Motor neuron (in vitro differentiated cells): ENCODE results near the gene LCNL1. TPM values are rescaled to one million over a fixed set of nuclear protein-coding genes. Genes with fewer than 3 reads are reported as not detected.

Source experiments
- ATAC-seq, 8 experiments: fragments of 200-7000 bp; cut with Tn5 transposase; replicated peaks in 6 of 8; 2 replicates each; pipeline ENCODE4 v1.8.0; 2021; ENCODE audit warnings: mild to moderate bottlenecking in 8 of 8, moderate library complexity in 8 of 8
- H3K27ac ChIP-seq, 2 donors: fragments of 250-450 bp; sonication (Bioruptor Pico); 2 replicates each; pipeline ENCODE4 v1.9.0; 2021; ENCODE audit warnings: antibody characterized with exemption in 2 of 2, mild to moderate bottlenecking in 2 of 2, moderate library complexity in 1 of 2
- H3K4me1 ChIP-seq, 2 donors: fragments of 250-450 bp; sonication (Bioruptor Pico); replicated peaks in 1 of 2; 2 replicates each; pipeline ENCODE4 v1.6.1; 2021; ENCODE audit warnings: antibody characterized with exemption in 2 of 2, mild to moderate bottlenecking in 2 of 2, moderate library complexity in 1 of 2
- H3K4me3 ChIP-seq, 5 donors: fragments of 250-450 bp; sonication (Bioruptor Pico); 2 replicates each; pipeline ENCODE4 v1.9.0; 2021; ENCODE audit warnings: antibody characterized with exemption in 5 of 5, mild to moderate bottlenecking in 5 of 5, moderate library complexity in 4 of 5
- WGBS, 10 experiments: fragments of 450-650 bp; shearing (Covaris generic); methylation state at CpG; one replicate each; pipeline ENCODE4 v1.0.0; 2022; 5-methylcytosine and 5-hydroxymethylcytosine counted together
- in situ Hi-C, 9 experiments: fragments of 400-800 bp; cut with MboI; loops; one replicate each; pipeline ENCODE4 v1.15.0; 2021; ENCODE audit warnings: low sequenced_read_pairs in 9 of 9, low pct_unique_long_range_greater_than_20kb in 2 of 9; ENCODE audit not compliant: unreplicated experiment in 9 of 9
- total RNA-seq, 8 experiments: library from RNA; unstranded; fragments of 300-600 nt; gene quantifications; 2 replicates each; pipeline versions ENCODE4 v1.2.3 to v1.2.4, GENCODE V29; 2022

LCNL1 gene
- total RNA-seq: 1 to 10 TPM in 1 of 8 experiments, under 1 TPM in 7; 0.11 to 1.3 (median 0.73) TPM

GRCh38 chr9:136982232-136983051 lies at the start of gene LCNL1:
Gene LCNL1, plus strand, starts transcription at chr9:136982993. Its CDS starts 594 bp downstream, at chr9:136983587.
- H3K27ac ChIP-seq: no peak within 1 kb of the TSS
- WGBS, 10 experiments: 45 to 91% (median 72%) methylated on average over 2 to 8 of the region's 18 CpGs; no CpG with 5 or more reads in 3 of the 10 experiments
- H3K4me3 ChIP-seq: no peak within 1 kb of the TSS
- in situ Hi-C loops: no loop called here
- H3K4me1 ChIP-seq: peaks cover 7 to 10% of the 10 kb centered on the region in 2 donors
- ATAC-seq: peak in 1 of 8 experiments; percentile 2

GRCh38 chr9:136934277-136934676 lies 48.5 kb upstream of the LCNL1 start:
- in situ Hi-C loops: no loop called here
- ATAC-seq: peak in 3 of 8 experiments; percentile 27 to 46 (median 42)
- H3K4me1 ChIP-seq: no peaks in the 10 kb centered on the region
- H3K4me3 ChIP-seq: no peak overlapping the region
- WGBS, 10 experiments: 33 to 100% (median 80%) methylated on average over 1 to 3 of the region's 3 CpGs
- H3K27ac ChIP-seq: no peak overlapping the region

GRCh38 chr9:136935651-136936050 lies 47.1 kb upstream of the LCNL1 start:
- 50 to 100% (median 80%) methylated on average over 1 to 3 of the region's 3 CpGs; no CpG with 5 or more reads in 5 of the 10 experiments for WGBS, 10 experiments
- no peak for ATAC-seq
- Histone ChIP-seq H3K27ac (no peak overlapping the region), H3K4me1 (no peaks in the 10 kb centered on the region), H3K4me3 (no peak overlapping the region)
- in situ Hi-C loops: no loop called here

- Histone ChIP-seq H3K27ac (no peak overlapping the region), H3K4me3 (no peak overlapping the region), H3K4me1 (no peaks in the 10 kb centered on the region)
- 37 to 100% (median 84%) methylated on average over 1 to 8 of the region's 8 CpGs; no CpG with 5 or more reads in 1 of the 10 experiments for WGBS, 10 experiments
- no peak for ATAC-seq
- in situ Hi-C loops: no loop called here
Measured at GRCh38 chr9:136936645-136937170, 46.1 kb upstream of the LCNL1 start.

- in situ Hi-C loops: no loop called here
- Histone ChIP-seq H3K4me3 (no peak overlapping the region), H3K4me1 (no peaks in the 10 kb centered on the region), H3K27ac (no peak overlapping the region)
- ATAC-seq: no peak
- 82 to 100% (median 91%) methylated on average over 2 to 7 of the region's 15 CpGs; no CpG with 5 or more reads in 4 of the 10 experiments for WGBS, 10 experiments
Measured at GRCh38 chr9:136937186-136938001, 45.4 kb upstream of the LCNL1 start.

- in situ Hi-C loops: no loop called here
- Histone ChIP-seq H3K4me1 (peaks cover 3 to 9% of the 10 kb centered on the region in 2 donors), H3K27ac (no peak overlapping the region), H3K4me3 (no peak overlapping the region)
- no peak for ATAC-seq
- 80 to 97% (median 94%) methylated on average over 2 to 13 of the region's 28 CpGs; no CpG with 5 or more reads in 5 of the 10 experiments for WGBS, 10 experiments
Measured at GRCh38 chr9:136939431-136939995, 43.3 kb upstream of the LCNL1 start.

- Histone ChIP-seq H3K27ac (no peak overlapping the region), H3K4me3 (no peak overlapping the region), H3K4me1 (peaks cover 3 to 11% of the 10 kb centered on the region in 2 donors)
- in situ Hi-C loops: no loop called here
- ATAC-seq: no peak
- 93 to 100% (median 100%) methylated on average over 1 to 3 of the region's 16 CpGs; no CpG with 5 or more reads in 7 of the 10 experiments for WGBS, 10 experiments
Measured at GRCh38 chr9:136939996-136940525, 42.7 kb upstream of the LCNL1 start.

- Histone ChIP-seq H3K27ac (no peak overlapping the region), H3K4me3 (no peak overlapping the region), H3K4me1 (peaks cover 3 to 11% of the 10 kb centered on the region in 2 donors)
- no peak for ATAC-seq
- in situ Hi-C loops: no loop called here
- WGBS, 10 experiments: 94 to 100% (median 100%) methylated on average over 1 to 23 of the region's 42 CpGs; no CpG with 5 or more reads in 5 of the 10 experiments
Measured at GRCh38 chr9:136940526-136941230, 42.1 kb upstream of the LCNL1 start.

- no peak overlapping the region for H3K4me3 ChIP-seq
- in situ Hi-C loops: no loop called here
- WGBS, 10 experiments: 80 to 100% (median 90%) methylated on average over 1 to 7 of the region's 55 CpGs; no CpG with 5 or more reads in 4 of the 10 experiments
- peaks cover 3 to 11% of the 10 kb centered on the region in 2 donors for H3K4me1 ChIP-seq
- no peak overlapping the region for H3K27ac ChIP-seq
- ATAC-seq: no peak
Measured at GRCh38 chr9:136941231-136942111, 41.3 kb upstream of the LCNL1 start.

- Histone ChIP-seq H3K27ac (no peak overlapping the region), H3K4me3 (no peak overlapping the region), H3K4me1 (peaks cover 3 to 11% of the 10 kb centered on the region in 2 donors)
- in situ Hi-C loops: no loop called here
- 100% methylated on average over 3 of the region's 60 CpGs; no CpG with 5 or more reads in 9 of the 10 experiments for WGBS, 10 experiments
- ATAC-seq: no peak
Measured at GRCh38 chr9:136942112-136942880, 40.5 kb upstream of the LCNL1 start.

- H3K4me3 ChIP-seq: peak overlapping the region in 1 of 5 donors; percentile 76
- H3K4me1 ChIP-seq: peaks cover 3 to 12% of the 10 kb centered on the region in 2 donors
- no peak overlapping the region for H3K27ac ChIP-seq
- ATAC-seq: no peak
- WGBS, 10 experiments: 91% methylated on average over 8 of the region's 16 CpGs; no CpG with 5 or more reads in 9 of the 10 experiments
- in situ Hi-C loops: no loop called here
Measured at GRCh38 chr9:136942881-136943230, 39.9 kb upstream of the LCNL1 start.
